ENCODE results near the gene SDCBP2.

SDCBP2 gene

GRCh38 chr20:1338801-1339200 is 9.9 kb upstream of the SDCBP2 start:
- no peak overlapping the region for H3K27ac ChIP-seq (ENCODE audit: low read depth, low read length)
- H3K4me1 ChIP-seq (ENCODE audit: control insufficient read depth in 1 of 2, insufficient read depth in 2 of 2, low read length in 2 of 2) = peaks cover 10 to 18% of the 10 kb centered on the region in 2 donors
- no peak overlapping the region for H3K4me3 ChIP-seq (ENCODE audit: low read depth in 1 of 2, low read length in 2 of 2)
- no peaks in the 10 kb centered on the region for H3K9me3 ChIP-seq (ENCODE audit: control insufficient read depth in 1 of 2, low read length in 2 of 2)
- H3K36me3 ChIP-seq (ENCODE audit: control insufficient read depth in 1 of 2, insufficient read depth in 2 of 2, low read length in 2 of 2) = no peaks in the 10 kb centered on the region
- no peak overlapping the region for H3K9ac ChIP-seq (ENCODE audit: low read depth in 1 of 2, low read length in 2 of 2)
- H3K27me3 ChIP-seq (ENCODE audit: control insufficient read depth in 1 of 2, insufficient read depth in 2 of 2, low read length in 2 of 2) = no peaks in the 10 kb centered on the region

GRCh38 chr20:1338096-1338495 is 9.2 kb upstream of the SDCBP2 start:
- Histone ChIP-seq H3K27me3 (ENCODE audit: control insufficient read depth in 1 of 2, insufficient read depth in 2 of 2, low read length in 2 of 2) (no peaks in the 10 kb centered on the region), H3K4me3 (ENCODE audit: low read depth in 1 of 2, low read length in 2 of 2) (no peak overlapping the region), H3K4me1 (ENCODE audit: control insufficient read depth in 1 of 2, insufficient read depth in 2 of 2, low read length in 2 of 2) (peaks cover 10 to 18% of the 10 kb centered on the region in 2 donors), H3K27ac (ENCODE audit: low read depth, low read length) (no peak overlapping the region), H3K9me3 (ENCODE audit: control insufficient read depth in 1 of 2, low read length in 2 of 2) (no peaks in the 10 kb centered on the region), H3K36me3 (ENCODE audit: control insufficient read depth in 1 of 2, insufficient read depth in 2 of 2, low read length in 2 of 2) (peaks cover 0 to 5% of the 10 kb centered on the region in 2 donors), H3K9ac (ENCODE audit: low read depth in 1 of 2, low read length in 2 of 2) (no peak overlapping the region)

GRCh38 chr20:1337441-1337840 is 8.5 kb upstream of the SDCBP2 start:
- Histone ChIP-seq H3K36me3 (ENCODE audit: control insufficient read depth in 1 of 2, insufficient read depth in 2 of 2, low read length in 2 of 2) (peaks cover 0 to 10% of the 10 kb centered on the region in 2 donors), H3K4me1 (ENCODE audit: control insufficient read depth in 1 of 2, insufficient read depth in 2 of 2, low read length in 2 of 2) (peaks cover 10 to 18% of the 10 kb centered on the region in 2 donors)

GRCh38 chr20:1336699-1337367 is 7.9 kb upstream of the SDCBP2 start:
- H3K27ac ChIP-seq (ENCODE audit: low read depth, low read length) = no peak overlapping the region
- H3K27me3 ChIP-seq (ENCODE audit: control insufficient read depth in 1 of 2, insufficient read depth in 2 of 2, low read length in 2 of 2) = no peaks in the 10 kb centered on the region
- H3K4me3 ChIP-seq (ENCODE audit: low read depth in 1 of 2, low read length in 2 of 2) = peak overlapping the region in 1 of 2 donors; percentile 28
- H3K4me1 ChIP-seq (ENCODE audit: control insufficient read depth in 1 of 2, insufficient read depth in 2 of 2, low read length in 2 of 2) = peaks cover 10 to 18% of the 10 kb centered on the region in 2 donors
- H3K9me3 ChIP-seq (ENCODE audit: control insufficient read depth in 1 of 2, low read length in 2 of 2) = no peaks in the 10 kb centered on the region
- H3K9ac ChIP-seq (ENCODE audit: low read depth in 1 of 2, low read length in 2 of 2) = no peak overlapping the region
- H3K36me3 ChIP-seq (ENCODE audit: control insufficient read depth in 1 of 2, insufficient read depth in 2 of 2, low read length in 2 of 2) = peaks cover 0 to 10% of the 10 kb centered on the region in 2 donors

More at GRCh38 chr20:1337441-1337840, 8.5 kb upstream of the SDCBP2 start:
- Histone ChIP-seq H3K27ac (ENCODE audit: low read depth, low read length) (no peak overlapping the region), H3K9me3 (ENCODE audit: control insufficient read depth in 1 of 2, low read length in 2 of 2) (no peaks in the 10 kb centered on the region), H3K9ac (ENCODE audit: low read depth in 1 of 2, low read length in 2 of 2) (no peak overlapping the region), H3K4me3 (ENCODE audit: low read depth in 1 of 2, low read length in 2 of 2) (no peak overlapping the region), H3K27me3 (ENCODE audit: control insufficient read depth in 1 of 2, insufficient read depth in 2 of 2, low read length in 2 of 2) (no peaks in the 10 kb centered on the region)

- peaks cover 10 to 19% of the 10 kb centered on the region in 2 donors for H3K4me1 ChIP-seq (ENCODE audit: control insufficient read depth in 1 of 2, insufficient read depth in 2 of 2, low read length in 2 of 2)
- peaks cover 0 to 10% of the 10 kb centered on the region in 2 donors for H3K36me3 ChIP-seq (ENCODE audit: control insufficient read depth in 1 of 2, insufficient read depth in 2 of 2, low read length in 2 of 2)
- H3K4me3 ChIP-seq (ENCODE audit: low read depth in 1 of 2, low read length in 2 of 2) = no peak overlapping the region
- H3K9ac ChIP-seq (ENCODE audit: low read depth in 1 of 2, low read length in 2 of 2) = no peak overlapping the region
- H3K27ac ChIP-seq (ENCODE audit: low read depth, low read length) = no peak overlapping the region
- H3K9me3 ChIP-seq (ENCODE audit: control insufficient read depth in 1 of 2, low read length in 2 of 2) = no peaks in the 10 kb centered on the region
- no peaks in the 10 kb centered on the region for H3K27me3 ChIP-seq (ENCODE audit: control insufficient read depth in 1 of 2, insufficient read depth in 2 of 2, low read length in 2 of 2)
Measured at GRCh38 chr20:1335961-1336698, 7.2 kb upstream of the SDCBP2 start.

- Histone ChIP-seq H3K36me3 (ENCODE audit: control insufficient read depth in 1 of 2, insufficient read depth in 2 of 2, low read length in 2 of 2) (peaks cover 0 to 10% of the 10 kb centered on the region in 2 donors), H3K4me3 (ENCODE audit: low read depth in 1 of 2, low read length in 2 of 2) (no peak overlapping the region), H3K27ac (ENCODE audit: low read depth, low read length) (no peak overlapping the region), H3K9ac (ENCODE audit: low read depth in 1 of 2, low read length in 2 of 2) (no peak overlapping the region), H3K4me1 (ENCODE audit: control insufficient read depth in 1 of 2, insufficient read depth in 2 of 2, low read length in 2 of 2) (peaks cover 23 to 31% of the 10 kb centered on the region in 2 donors), H3K27me3 (ENCODE audit: control insufficient read depth in 1 of 2, insufficient read depth in 2 of 2, low read length in 2 of 2) (no peaks in the 10 kb centered on the region), H3K9me3 (ENCODE audit: control insufficient read depth in 1 of 2, low read length in 2 of 2) (no peaks in the 10 kb centered on the region)
Measured at GRCh38 chr20:1334761-1335160, 5.8 kb upstream of the SDCBP2 start.

GRCh38 chr20:1334370-1334731 is 5.4 kb upstream of the SDCBP2 start:
- Histone ChIP-seq H3K4me1 (ENCODE audit: control insufficient read depth in 1 of 2, insufficient read depth in 2 of 2, low read length in 2 of 2) (peaks cover 27 to 35% of the 10 kb centered on the region in 2 donors), H3K27me3 (ENCODE audit: control insufficient read depth in 1 of 2, insufficient read depth in 2 of 2, low read length in 2 of 2) (no peaks in the 10 kb centered on the region), H3K27ac (ENCODE audit: low read depth, low read length) (no peak overlapping the region), H3K9me3 (ENCODE audit: control insufficient read depth in 1 of 2, low read length in 2 of 2) (no peaks in the 10 kb centered on the region), H3K4me3 (ENCODE audit: low read depth in 1 of 2, low read length in 2 of 2) (no peak overlapping the region), H3K9ac (ENCODE audit: low read depth in 1 of 2, low read length in 2 of 2) (no peak overlapping the region), H3K36me3 (ENCODE audit: control insufficient read depth in 1 of 2, insufficient read depth in 2 of 2, low read length in 2 of 2) (peaks cover 0 to 10% of the 10 kb centered on the region in 2 donors)

- H3K36me3 ChIP-seq (ENCODE audit: control insufficient read depth in 1 of 2, insufficient read depth in 2 of 2, low read length in 2 of 2) = peaks cover 0 to 10% of the 10 kb centered on the region in 2 donors
- H3K9me3 ChIP-seq (ENCODE audit: control insufficient read depth in 1 of 2, low read length in 2 of 2) = no peaks in the 10 kb centered on the region
- H3K27ac ChIP-seq (ENCODE audit: low read depth, low read length) = no peak overlapping the region
- peaks cover 29 to 40% of the 10 kb centered on the region in 2 donors for H3K4me1 ChIP-seq (ENCODE audit: control insufficient read depth in 1 of 2, insufficient read depth in 2 of 2, low read length in 2 of 2)
- no peak overlapping the region for H3K9ac ChIP-seq (ENCODE audit: low read depth in 1 of 2, low read length in 2 of 2)
- no peaks in the 10 kb centered on the region for H3K27me3 ChIP-seq (ENCODE audit: control insufficient read depth in 1 of 2, insufficient read depth in 2 of 2, low read length in 2 of 2)
- no peak overlapping the region for H3K4me3 ChIP-seq (ENCODE audit: low read depth in 1 of 2, low read length in 2 of 2)
Measured at GRCh38 chr20:1333462-1334369, 4.8 kb upstream of the SDCBP2 start.

GRCh38 chr20:1332749-1333300 is 3.9 kb upstream of the SDCBP2 start:
- no peaks in the 10 kb centered on the region for H3K9me3 ChIP-seq (ENCODE audit: control insufficient read depth in 1 of 2, low read length in 2 of 2)
- H3K27ac ChIP-seq (ENCODE audit: low read depth, low read length) = no peak overlapping the region
- H3K27me3 ChIP-seq (ENCODE audit: control insufficient read depth in 1 of 2, insufficient read depth in 2 of 2, low read length in 2 of 2) = no peaks in the 10 kb centered on the region
- no peak overlapping the region for H3K4me3 ChIP-seq (ENCODE audit: low read depth in 1 of 2, low read length in 2 of 2)
- no peak overlapping the region for H3K9ac ChIP-seq (ENCODE audit: low read depth in 1 of 2, low read length in 2 of 2)
- peaks cover 0 to 10% of the 10 kb centered on the region in 2 donors for H3K36me3 ChIP-seq (ENCODE audit: control insufficient read depth in 1 of 2, insufficient read depth in 2 of 2, low read length in 2 of 2)
- peaks cover 31 to 44% of the 10 kb centered on the region in 2 donors for H3K4me1 ChIP-seq (ENCODE audit: control insufficient read depth in 1 of 2, insufficient read depth in 2 of 2, low read length in 2 of 2)

Data from duodenal mucosa (tissue), 2 donors.